D721Med (cell line): Measurements from ENCODE around the gene RAB3GAP2.
"Not testable (repeated sequence)": the region's sequence is repeated elsewhere in the genome, so short reads cannot be mapped to it uniquely, and the experiment has no call there.

Experiments used
- DNase-seq: peaks from one replicate; pipeline ENCODE4 v3.0.0; 2011; ENCODE audit warnings: low spot score; ENCODE audit not compliant: insufficient read length
- FAIRE-seq: peaks from 2 replicates; lab custom pipeline; 2011; peaks lifted over from hg19 to GRCh38; lab: Jason Lieb, UNC
- CTCF ChIP-seq: IDR thresholded peaks from 2 replicates; pipeline ENCODE4 v1.5.1; 2012; ENCODE audit warnings: mild to moderate bottlenecking, control low read depth; ENCODE audit not compliant: insufficient read depth; ENCODE audit errors: missing control alignments

Gene RAB3GAP2

GRCh38 chr1:220219136-220219442, 53.2 kb downstream of the RAB3GAP2 start:
- DNase-seq, result no peak
- no peak for TF ChIP-seq CTCF
- peak; percentile 96 for FAIRE-seq

GRCh38 chr1:220218397-220219135, 53.7 kb downstream of the RAB3GAP2 start:
- not testable (repeated sequence) for DNase-seq, FAIRE-seq
- TF ChIP-seq CTCF, result peak; percentile 87

- FAIRE-seq (peak; percentile 85), DNase-seq (no peak)
- peak; percentile 54 for TF ChIP-seq CTCF
Measured at GRCh38 chr1:220217383-220217988, 54.8 kb downstream of the RAB3GAP2 start.

GRCh38 chr1:220213382-220213983, 58.8 kb downstream of the RAB3GAP2 start:
- DNase-seq, result no peak
- peak; percentile 76 for FAIRE-seq
- TF ChIP-seq CTCF, result no peak

- DNase-seq, result no peak
- FAIRE-seq, result peak; percentile 58
- TF ChIP-seq CTCF, result no peak
Measured at GRCh38 chr1:220207411-220207810, 64.8 kb downstream of the RAB3GAP2 start.

- not testable (repeated sequence) for DNase-seq
- FAIRE-seq, result peak; percentile 78
Measured at GRCh38 chr1:220204758-220205157, 67.5 kb downstream of the RAB3GAP2 start.

GRCh38 chr1:220203816-220204215, 68.4 kb downstream of the RAB3GAP2 start:
- peak; percentile 53 for FAIRE-seq
- no peak for TF ChIP-seq CTCF

More at GRCh38 chr1:220203816-220204215, 68.4 kb downstream of the RAB3GAP2 start:
- DNase-seq, result no peak
